Measurements from ENCODE around the gene DMBX1. TPM values are rescaled to one million over a fixed set of nuclear protein-coding genes. Genes with fewer than 3 reads are reported as not detected.

DMBX1 gene
- polyA plus RNA-seq, 1 donor: not detected

DNA sequence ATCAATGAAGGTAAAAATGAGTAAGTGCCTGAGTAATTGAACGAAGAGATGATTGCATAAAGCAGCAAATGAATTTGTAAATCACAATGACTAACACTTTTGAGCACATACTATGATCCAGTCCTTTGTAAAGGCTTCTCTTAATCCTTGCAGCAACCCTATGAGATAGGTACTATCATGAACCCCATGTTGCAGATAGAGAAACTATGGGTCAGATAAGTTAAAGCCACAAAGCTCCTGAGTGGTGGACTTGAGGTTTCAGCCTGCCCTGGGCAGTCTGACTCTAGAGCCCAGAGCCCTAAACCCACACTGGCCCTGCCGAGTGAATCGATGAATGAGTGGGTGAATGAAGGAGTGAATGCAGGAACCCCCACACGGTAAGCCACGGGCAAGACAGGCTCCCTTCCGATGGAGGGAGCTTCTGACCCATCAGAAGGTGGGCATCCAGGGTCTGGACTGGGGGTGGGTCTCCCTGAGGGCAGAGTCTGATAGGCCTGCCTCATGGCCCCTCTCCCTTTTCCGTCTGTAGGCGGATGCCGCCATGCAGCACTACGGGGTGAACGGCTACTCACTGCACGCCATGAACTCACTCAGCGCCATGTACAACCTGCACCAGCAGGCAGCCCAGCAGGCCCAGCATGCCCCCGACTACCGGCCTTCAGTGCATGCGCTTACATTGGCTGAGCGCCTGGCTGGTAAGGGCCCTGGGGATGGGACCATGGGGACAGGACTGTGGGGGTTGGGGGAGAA lies 17.0 kb downstream of the DMBX1 start:
- Histone ChIP-seq H3K9me3 (ENCODE audit: control insufficient read depth, low read depth, low read length) (no peaks in the 10 kb centered on the region), H3K4me3 (ENCODE audit: low read length) (no peak overlapping the region), H3K27me3 (ENCODE audit: control insufficient read depth, insufficient read depth, low read length) (peaks cover 18% of the 10 kb centered on the region), H3K4me1 (ENCODE audit: control insufficient read depth, insufficient read depth, low read length) (no peaks in the 10 kb centered on the region), H3K36me3 (ENCODE audit: control insufficient read depth, insufficient read depth, low read length) (no peaks in the 10 kb centered on the region), H3K27ac (ENCODE audit: low read length) (no peak overlapping the region)
- 100% methylated on average over 1 of the region's 17 CpGs for WGBS (ENCODE audit: insufficient coverage, low lambda C conversion rate)
- no peak for DNase-seq

DNA sequence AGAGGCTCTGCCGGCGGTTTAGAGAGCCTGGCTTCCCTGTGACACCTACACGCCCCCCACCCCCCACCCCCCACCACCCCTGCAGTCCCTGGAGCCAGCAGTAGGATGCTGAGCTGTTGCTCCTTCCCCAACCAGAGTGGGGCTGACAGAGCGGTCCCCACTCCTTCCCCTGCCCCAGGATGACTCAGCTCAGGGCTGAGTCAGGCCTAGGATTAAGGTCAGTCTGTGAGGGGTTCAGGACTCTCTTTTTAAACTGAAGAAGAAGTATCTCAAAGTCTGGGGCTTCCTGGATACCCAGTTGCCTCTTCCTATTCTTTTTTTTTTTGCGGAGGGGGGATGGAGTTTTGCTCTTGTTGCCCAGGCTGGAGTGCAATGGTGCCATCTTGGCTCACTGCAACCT lies 19.1 kb downstream of the DMBX1 start:
- no peak for DNase-seq
- H3K27me3 ChIP-seq (ENCODE audit: control insufficient read depth, insufficient read depth, low read length): peaks cover 8% of the 10 kb centered on the region
- WGBS (ENCODE audit: insufficient coverage, low lambda C conversion rate): no CpG with 5 or more reads among the region's 5 CpGs
- H3K27ac ChIP-seq (ENCODE audit: low read length): no peak overlapping the region
- no peak overlapping the region for H3K4me3 ChIP-seq (ENCODE audit: low read length)
- no peaks in the 10 kb centered on the region for H3K4me1 ChIP-seq (ENCODE audit: control insufficient read depth, insufficient read depth, low read length)
- H3K9me3 ChIP-seq (ENCODE audit: control insufficient read depth, low read depth, low read length): no peaks in the 10 kb centered on the region
- H3K36me3 ChIP-seq (ENCODE audit: control insufficient read depth, insufficient read depth, low read length): no peaks in the 10 kb centered on the region

DNA sequence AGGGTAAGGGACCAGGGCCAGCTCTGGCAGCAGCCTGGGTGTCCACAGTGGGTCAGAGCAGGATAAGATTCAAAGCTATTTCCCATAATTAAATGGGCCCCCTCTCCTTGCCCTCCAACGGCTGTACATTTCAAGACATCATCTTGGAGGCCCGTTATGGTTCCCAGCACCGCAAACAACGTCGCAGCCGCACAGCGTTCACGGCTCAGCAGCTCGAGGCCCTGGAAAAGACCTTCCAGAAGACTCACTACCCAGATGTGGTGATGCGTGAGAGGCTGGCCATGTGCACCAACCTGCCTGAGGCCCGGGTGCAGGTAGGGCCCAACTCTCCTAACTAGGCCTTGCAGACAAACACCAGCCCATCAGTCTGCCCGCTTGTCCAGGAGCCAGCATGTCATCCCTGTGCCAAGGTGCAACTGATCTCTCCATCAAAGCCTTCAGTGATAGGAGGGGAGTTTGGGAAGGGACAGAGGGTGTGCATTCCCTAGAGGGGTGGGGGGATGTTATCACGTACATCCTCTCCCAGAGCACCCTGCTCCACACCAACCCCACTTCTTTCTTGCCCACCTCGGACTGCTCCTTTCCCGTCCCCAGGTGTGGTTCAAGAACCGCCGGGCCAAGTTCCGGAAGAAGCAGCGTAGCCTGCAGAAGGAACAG lies 20.8 kb downstream of the DMBX1 start:
- no CpG with 5 or more reads among the region's 19 CpGs for WGBS (ENCODE audit: insufficient coverage, low lambda C conversion rate)
- H3K27me3 ChIP-seq (ENCODE audit: control insufficient read depth, insufficient read depth, low read length): peaks cover 7% of the 10 kb centered on the region
- H3K36me3 ChIP-seq (ENCODE audit: control insufficient read depth, insufficient read depth, low read length): no peaks in the 10 kb centered on the region
- H3K9me3 ChIP-seq (ENCODE audit: control insufficient read depth, low read depth, low read length): no peaks in the 10 kb centered on the region
- no peaks in the 10 kb centered on the region for H3K4me1 ChIP-seq (ENCODE audit: control insufficient read depth, insufficient read depth, low read length)
- no peak overlapping the region for H3K4me3 ChIP-seq (ENCODE audit: low read length)
- no peak overlapping the region for H3K27ac ChIP-seq (ENCODE audit: low read length)
- no peak for DNase-seq

DNA sequence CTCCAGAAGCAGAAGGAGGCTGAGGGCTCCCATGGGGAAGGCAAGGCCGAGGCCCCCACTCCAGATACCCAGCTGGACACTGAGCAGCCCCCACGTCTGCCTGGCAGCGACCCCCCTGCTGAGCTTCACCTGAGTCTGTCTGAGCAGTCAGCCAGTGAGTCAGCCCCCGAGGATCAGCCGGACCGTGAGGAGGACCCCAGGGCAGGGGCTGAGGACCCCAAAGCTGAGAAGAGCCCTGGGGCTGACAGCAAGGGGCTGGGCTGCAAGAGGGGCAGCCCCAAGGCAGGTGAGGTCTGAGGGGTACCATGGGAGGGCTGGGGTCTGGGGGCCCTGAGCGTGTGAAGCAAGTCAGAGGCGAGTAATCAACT lies 21.3 kb downstream of the DMBX1 start:
- WGBS (ENCODE audit: insufficient coverage, low lambda C conversion rate): no CpG with 5 or more reads among the region's 8 CpGs
- no peaks in the 10 kb centered on the region for H3K36me3 ChIP-seq (ENCODE audit: control insufficient read depth, insufficient read depth, low read length)
- DNase-seq: no peak
- no peak overlapping the region for H3K27ac ChIP-seq (ENCODE audit: low read length)
- no peaks in the 10 kb centered on the region for H3K4me1 ChIP-seq (ENCODE audit: control insufficient read depth, insufficient read depth, low read length)
- H3K9me3 ChIP-seq (ENCODE audit: control insufficient read depth, low read depth, low read length): no peaks in the 10 kb centered on the region
- no peak overlapping the region for H3K4me3 ChIP-seq (ENCODE audit: low read length)
- peaks cover 7% of the 10 kb centered on the region for H3K27me3 ChIP-seq (ENCODE audit: control insufficient read depth, insufficient read depth, low read length)

DNA sequence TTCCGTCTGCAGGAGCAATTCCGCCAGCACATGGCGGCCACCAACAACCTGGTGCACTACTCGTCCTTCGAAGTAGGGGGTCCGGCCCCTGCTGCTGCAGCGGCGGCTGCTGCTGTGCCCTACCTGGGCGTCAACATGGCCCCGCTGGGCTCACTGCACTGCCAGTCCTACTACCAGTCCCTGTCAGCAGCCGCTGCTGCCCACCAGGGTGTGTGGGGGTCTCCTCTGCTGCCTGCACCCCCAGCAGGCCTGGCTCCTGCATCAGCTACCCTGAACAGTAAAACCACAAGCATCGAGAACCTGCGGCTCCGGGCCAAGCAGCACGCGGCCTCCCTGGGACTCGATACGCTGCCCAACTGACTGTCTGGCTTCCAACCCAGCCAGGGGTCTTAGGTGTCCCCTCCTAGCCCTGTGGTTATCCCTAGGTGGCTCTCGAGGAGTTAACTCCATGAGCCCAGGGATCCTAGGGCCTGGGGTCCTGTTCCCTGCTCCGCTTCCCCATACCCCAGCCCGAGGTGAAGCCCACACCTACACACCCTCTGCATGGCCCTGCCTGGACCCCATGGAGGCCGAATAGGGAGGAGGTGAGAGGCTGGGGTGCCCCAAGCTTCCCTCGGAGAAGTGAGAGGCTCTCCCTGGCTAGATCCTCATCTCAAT lies 22.6 kb downstream of the DMBX1 start:
- Histone ChIP-seq H3K4me3 (ENCODE audit: low read length) (no peak overlapping the region), H3K36me3 (ENCODE audit: control insufficient read depth, insufficient read depth, low read length) (no peaks in the 10 kb centered on the region), H3K4me1 (ENCODE audit: control insufficient read depth, insufficient read depth, low read length) (peaks cover 1% of the 10 kb centered on the region), H3K9me3 (ENCODE audit: control insufficient read depth, low read depth, low read length) (no peaks in the 10 kb centered on the region), H3K27me3 (ENCODE audit: control insufficient read depth, insufficient read depth, low read length) (peaks cover 15% of the 10 kb centered on the region), H3K27ac (ENCODE audit: low read length) (no peak overlapping the region)
- no peak for DNase-seq
- WGBS (ENCODE audit: insufficient coverage, low lambda C conversion rate): no CpG with 5 or more reads among the region's 23 CpGs

DNA sequence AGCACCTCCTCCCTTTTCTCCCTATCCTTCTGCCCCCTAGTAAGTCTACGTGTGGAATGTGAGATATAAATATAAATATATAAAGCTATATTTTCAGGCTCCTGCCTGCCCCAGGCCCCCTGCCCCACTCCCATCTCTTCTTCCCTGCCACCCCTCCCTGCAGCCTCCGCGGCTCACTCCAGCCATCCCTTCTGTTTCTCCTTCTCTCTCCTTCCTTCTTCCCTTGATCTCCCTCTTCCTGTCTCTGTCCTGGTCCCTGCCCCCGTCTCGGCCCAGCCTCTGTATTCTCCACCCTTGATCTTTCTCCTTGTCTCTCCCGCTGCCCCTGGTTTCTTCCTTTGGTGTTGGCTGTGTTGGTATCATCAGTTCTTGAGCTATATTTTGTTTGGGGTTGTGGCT lies 23.2 kb downstream of the DMBX1 start:
- DNase-seq: no peak
- H3K9me3 ChIP-seq (ENCODE audit: control insufficient read depth, low read depth, low read length): no peaks in the 10 kb centered on the region
- no peaks in the 10 kb centered on the region for H3K36me3 ChIP-seq (ENCODE audit: control insufficient read depth, insufficient read depth, low read length)
- WGBS (ENCODE audit: insufficient coverage, low lambda C conversion rate): 36% methylated on average over 2 of the region's 6 CpGs
- H3K4me1 ChIP-seq (ENCODE audit: control insufficient read depth, insufficient read depth, low read length): peaks cover 5% of the 10 kb centered on the region
- no peak overlapping the region for H3K27ac ChIP-seq (ENCODE audit: low read length)
- H3K27me3 ChIP-seq (ENCODE audit: control insufficient read depth, insufficient read depth, low read length): peaks cover 16% of the 10 kb centered on the region
- no peak overlapping the region for H3K4me3 ChIP-seq (ENCODE audit: low read length)

DNA sequence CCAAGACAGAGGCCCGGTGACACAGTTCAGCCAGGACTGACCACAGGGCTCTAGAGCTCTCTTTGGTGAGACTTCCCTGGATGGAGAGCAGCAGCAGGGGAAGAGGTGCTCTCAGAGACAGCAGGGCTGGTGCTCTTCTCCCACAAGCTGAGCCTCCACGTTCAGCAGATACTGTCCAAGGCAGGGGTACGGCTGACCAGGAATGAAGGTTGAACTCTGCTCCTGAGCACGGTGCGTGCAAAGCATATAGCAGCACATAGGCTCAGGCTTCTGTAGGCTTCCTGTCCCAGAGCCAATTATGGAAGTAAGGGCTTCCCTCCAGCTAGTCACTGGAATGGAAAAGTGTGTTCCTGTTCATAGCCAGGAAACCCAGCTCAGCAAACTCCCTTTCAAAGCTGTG lies 23.9 kb downstream of the DMBX1 start:
- Histone ChIP-seq H3K9me3 (ENCODE audit: control insufficient read depth, low read depth, low read length) (no peaks in the 10 kb centered on the region), H3K27ac (ENCODE audit: low read length) (no peak overlapping the region), H3K27me3 (ENCODE audit: control insufficient read depth, insufficient read depth, low read length) (peaks cover 20% of the 10 kb centered on the region), H3K4me3 (ENCODE audit: low read length) (no peak overlapping the region), H3K4me1 (ENCODE audit: control insufficient read depth, insufficient read depth, low read length) (peaks cover 9% of the 10 kb centered on the region), H3K36me3 (ENCODE audit: control insufficient read depth, insufficient read depth, low read length) (no peaks in the 10 kb centered on the region)
- DNase-seq: no peak
- no CpG with 5 or more reads among the region's 5 CpGs for WGBS (ENCODE audit: insufficient coverage, low lambda C conversion rate)

DNA sequence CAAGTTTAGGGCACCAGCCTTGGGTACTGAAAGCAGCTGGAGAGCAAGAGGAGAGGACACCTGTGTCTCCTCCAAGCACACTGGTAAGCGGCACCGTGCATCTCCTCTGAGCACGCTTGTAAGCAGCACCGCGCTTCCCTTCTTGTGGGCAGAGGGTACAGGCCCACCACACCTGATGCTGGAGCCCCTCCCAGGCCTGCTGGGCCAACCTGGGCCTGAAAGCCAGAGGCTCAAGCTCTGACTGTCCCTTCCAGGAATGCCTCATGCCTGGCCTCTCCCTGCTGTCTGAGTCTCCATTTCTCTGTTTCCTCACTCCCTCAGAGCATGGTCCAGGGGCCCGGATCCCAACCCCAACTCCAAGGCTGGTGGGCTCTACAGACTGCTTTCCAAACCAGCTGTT lies 25.9 kb downstream of the DMBX1 start:
- H3K9me3 ChIP-seq (ENCODE audit: control insufficient read depth, low read depth, low read length): no peaks in the 10 kb centered on the region
- H3K36me3 ChIP-seq (ENCODE audit: control insufficient read depth, insufficient read depth, low read length): no peaks in the 10 kb centered on the region
- no peak overlapping the region for H3K4me3 ChIP-seq (ENCODE audit: low read length)
- WGBS (ENCODE audit: insufficient coverage, low lambda C conversion rate): no CpG with 5 or more reads among the region's 6 CpGs
- H3K4me1 ChIP-seq (ENCODE audit: control insufficient read depth, insufficient read depth, low read length): peaks cover 9% of the 10 kb centered on the region
- H3K27me3 ChIP-seq (ENCODE audit: control insufficient read depth, insufficient read depth, low read length): peaks cover 26% of the 10 kb centered on the region
- H3K27ac ChIP-seq (ENCODE audit: low read length): no peak overlapping the region
- no peak for DNase-seq

DNA sequence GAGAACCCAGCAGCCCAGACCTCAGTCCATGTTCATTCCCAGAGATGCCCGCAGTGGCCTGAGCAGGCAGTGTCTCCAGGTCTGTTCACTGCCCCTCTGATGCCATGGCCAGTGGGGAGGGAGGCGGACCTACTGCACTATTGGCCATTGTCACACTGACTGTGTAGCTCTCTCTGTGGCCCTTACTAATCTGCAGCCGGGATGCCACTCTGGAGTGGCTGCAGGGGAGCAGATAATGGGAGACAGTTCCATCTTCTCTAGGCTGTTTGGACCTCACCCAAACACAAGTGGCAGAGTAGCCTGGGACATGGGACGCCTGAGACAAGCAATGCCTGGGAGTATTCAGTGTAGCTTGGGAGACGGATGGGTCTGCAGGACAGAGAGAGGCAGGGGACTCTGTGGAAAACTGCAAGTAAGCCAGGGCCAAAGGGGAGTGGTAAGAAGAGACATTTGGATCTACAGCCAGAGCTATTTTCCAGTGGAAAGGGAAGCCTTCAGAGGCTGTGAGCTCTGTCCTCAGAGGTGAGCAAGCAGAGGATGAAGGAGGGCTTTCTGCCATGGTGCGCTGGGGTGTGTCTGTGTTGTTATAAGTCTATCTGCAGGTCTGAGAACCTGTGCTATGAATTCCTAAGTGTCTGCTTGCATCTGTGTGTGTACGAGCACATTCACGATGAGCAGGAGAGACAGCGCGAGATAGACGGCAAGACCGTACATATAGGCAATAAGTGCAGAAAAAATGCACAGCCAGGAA lies 26.7 kb downstream of the DMBX1 start:
- Histone ChIP-seq H3K27ac (ENCODE audit: low read length) (no peak overlapping the region), H3K4me3 (ENCODE audit: low read length) (no peak overlapping the region), H3K36me3 (ENCODE audit: control insufficient read depth, insufficient read depth, low read length) (no peaks in the 10 kb centered on the region), H3K27me3 (ENCODE audit: control insufficient read depth, insufficient read depth, low read length) (peaks cover 29% of the 10 kb centered on the region), H3K9me3 (ENCODE audit: control insufficient read depth, low read depth, low read length) (no peaks in the 10 kb centered on the region), H3K4me1 (ENCODE audit: control insufficient read depth, insufficient read depth, low read length) (peaks cover 9% of the 10 kb centered on the region)
- DNase-seq: no peak
- 30% methylated on average over 2 of the region's 12 CpGs for WGBS (ENCODE audit: insufficient coverage, low lambda C conversion rate)

DNA sequence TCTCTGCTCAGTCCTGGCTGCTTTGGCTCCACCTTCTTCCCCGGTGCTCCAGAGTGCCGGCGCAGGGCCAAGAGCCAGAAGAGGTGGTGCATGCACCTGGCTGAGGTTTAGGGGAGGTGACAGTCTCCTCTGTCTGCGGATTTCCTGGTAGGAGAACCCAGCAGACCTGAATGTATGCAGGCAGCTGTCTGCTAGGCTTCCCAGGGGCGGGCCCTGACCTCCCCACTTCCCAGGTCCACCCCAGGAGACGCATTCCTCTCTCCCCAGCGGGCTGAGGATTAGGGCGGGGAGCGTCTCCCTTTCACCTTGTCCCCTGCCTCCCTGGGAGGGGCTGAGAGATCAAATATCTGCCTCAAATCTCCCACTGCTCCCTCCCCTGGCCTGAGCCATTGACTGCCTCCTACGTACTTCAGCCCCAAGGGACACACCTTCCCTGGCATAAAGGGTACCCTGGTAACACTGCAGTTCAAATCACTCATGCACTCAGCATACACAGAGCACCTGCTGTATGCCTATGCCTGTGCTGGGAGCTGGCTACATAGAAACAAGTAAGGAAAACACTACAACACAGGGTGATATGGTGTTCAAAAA lies 27.5 kb downstream of the DMBX1 start:
- H3K27me3 ChIP-seq (ENCODE audit: control insufficient read depth, insufficient read depth, low read length): peaks cover 31% of the 10 kb centered on the region
- H3K4me3 ChIP-seq (ENCODE audit: low read length): no peak overlapping the region
- H3K27ac ChIP-seq (ENCODE audit: low read length): no peak overlapping the region
- no peaks in the 10 kb centered on the region for H3K9me3 ChIP-seq (ENCODE audit: control insufficient read depth, low read depth, low read length)
- H3K36me3 ChIP-seq (ENCODE audit: control insufficient read depth, insufficient read depth, low read length): no peaks in the 10 kb centered on the region
- DNase-seq: peak in 1 of 2 donors; percentile 69
- H3K4me1 ChIP-seq (ENCODE audit: control insufficient read depth, insufficient read depth, low read length): peaks cover 9% of the 10 kb centered on the region
- WGBS (ENCODE audit: insufficient coverage, low lambda C conversion rate): no CpG with 5 or more reads among the region's 10 CpGs
